Lung (tissue), 12 donors: ENCODE measurements around the gene VMO1. TPM values are rescaled to one million over a fixed set of nuclear protein-coding genes. Genes with fewer than 3 reads are reported as not detected.
A peak's percentile ranks its signal among the peaks of the same experiment; 100 is the strongest.

Source experiments
- ATAC-seq: fragments of 200-7000 bp; cut with Tn5 transposase; one replicate; pipeline ENCODE4 v1.9.1; 2020; ENCODE audit warnings: moderate number of reproducible peaks; ENCODE audit not compliant: insufficient read depth, low FRiP score
- DNase-seq, 3 donors: peaks; one replicate each; pipeline ENCODE4 v3.0.0-alpha.2; 2013 to 2017
- H3K27ac ChIP-seq, 2 donors: one replicate each; pipeline ENCODE4 v1.5.1; 2013; ENCODE audit warnings: mild to moderate bottlenecking in 2 of 2, moderate library complexity in 2 of 2, control low read depth in 1 of 2, inconsistent platforms in 1 of 2, low read depth in 1 of 2, low read length in 1 of 2
- H3K27me3 ChIP-seq, 3 donors: one replicate each; pipeline ENCODE4 v1.5.1; 2013; ENCODE audit warnings: low read length in 2 of 3; ENCODE audit not compliant: control insufficient read depth in 3 of 3, insufficient read depth in 3 of 3
- H3K36me3 ChIP-seq, 4 donors: one replicate each; pipeline ENCODE4 v1.5.1; 2013; ENCODE audit warnings: low read length in 4 of 4, mild to moderate bottlenecking in 1 of 4, moderate library complexity in 1 of 4; ENCODE audit not compliant: control insufficient read depth in 4 of 4, insufficient read depth in 4 of 4
- H3K4me1 ChIP-seq, 5 donors: one replicate each; pipeline ENCODE4 v1.5.1; 2013; ENCODE audit warnings: low read length in 5 of 5, mild to moderate bottlenecking in 2 of 5, moderate library complexity in 1 of 5; ENCODE audit not compliant: control insufficient read depth in 5 of 5, insufficient read depth in 5 of 5
- H3K4me3 ChIP-seq: one replicate; pipeline ENCODE4 v1.5.1; 2013; ENCODE audit warnings: mild to moderate bottlenecking, control low read depth, moderate library complexity
- H3K9ac ChIP-seq, 2 donors: one replicate each; pipeline ENCODE4 v1.5.1; 2013; ENCODE audit warnings: low read length in 2 of 2, control low read depth in 1 of 2; ENCODE audit not compliant: insufficient read depth in 1 of 2
- H3K9me3 ChIP-seq, 4 donors: one replicate each; pipeline ENCODE4 v1.5.1; 2013; ENCODE audit warnings: low read length in 3 of 4, mild to moderate bottlenecking in 1 of 4, moderate library complexity in 1 of 4; ENCODE audit not compliant: control insufficient read depth in 4 of 4, insufficient read depth in 3 of 4
- WGBS, 2 donors: extraction: QIAGEN DNeasy Blood & Tissue Kit; methylation state at CpG; one replicate each; pipeline ENCODE4 v1.1.7; 2013; 5-methylcytosine and 5-hydroxymethylcytosine counted together
- polyA plus RNA-seq, 2 donors: library from polyadenylated mRNA; stranded (reverse); fragments of 200-250 nt; gene quantifications; one replicate each; pipeline ENCODE4 v1.2.1, GENCODE V29; 2013
- total RNA-seq, 2 donors: library from RNA; depleted of rRNA in 1 of 2; stranded (reverse); fragments of >200 nt in 1 of 2; gene quantifications; one replicate each; pipeline ENCODE4 v1.2.1, GENCODE V29; 2014 to 2021
- TF ChIP-seq, protein P1 (sequence below): IDR thresholded peaks from 2 replicates; pipeline ENCODE4 v1.5.1; 2012; ENCODE audit warnings: mild to moderate bottlenecking; ENCODE audit errors: control extremely low read depth, extremely low read depth
- donor health status: control.
- donor health status: control.
- donor health status: Bipolar disorder and iron deficiency.
- donor health status: healthy.
- donor health status: DM: yes; HTN: yes; CAD: no.

The VMO1 gene
- total and polyA plus RNA-seq, 4 donors, result 2.1 to 21.8 (median 17.7) TPM

DNA sequence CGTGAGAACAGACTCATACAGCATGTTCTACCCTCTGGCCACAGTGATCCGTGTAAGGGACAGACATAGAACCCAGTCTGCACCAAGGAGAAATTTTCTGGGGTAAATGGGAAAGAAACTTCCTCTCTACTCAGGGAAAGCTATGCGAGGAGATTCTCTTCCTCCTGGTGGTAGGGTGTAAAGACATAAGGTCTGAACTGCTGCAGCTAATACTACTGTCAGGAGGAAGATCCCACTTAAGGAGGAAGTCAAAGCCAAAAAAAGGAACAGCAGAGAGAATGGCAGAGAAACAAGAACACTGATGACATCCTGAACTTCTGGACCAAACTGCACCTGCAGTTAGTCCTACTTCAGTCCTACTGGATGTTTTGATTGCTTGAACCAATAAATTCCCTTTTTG lies 21.6 kb downstream of the VMO1 start:
- 57 to 64% methylated on average over 3 of the region's 3 CpGs for WGBS, 2 donors
- Histone ChIP-seq H3K4me3 (no peak overlapping the region), H3K36me3 (no peaks in the 10 kb centered on the region), H3K27me3 (peaks cover 0 to 2% (median 0%) of the 10 kb centered on the region in 3 donors), H3K4me1 (no peaks in the 10 kb centered on the region), H3K9ac (no peak overlapping the region), H3K9me3 (no peaks in the 10 kb centered on the region), H3K27ac (no peak overlapping the region)
- ATAC-seq (peak; percentile 47), DNase-seq (no peak)
- TF ChIP-seq, protein P1, sequence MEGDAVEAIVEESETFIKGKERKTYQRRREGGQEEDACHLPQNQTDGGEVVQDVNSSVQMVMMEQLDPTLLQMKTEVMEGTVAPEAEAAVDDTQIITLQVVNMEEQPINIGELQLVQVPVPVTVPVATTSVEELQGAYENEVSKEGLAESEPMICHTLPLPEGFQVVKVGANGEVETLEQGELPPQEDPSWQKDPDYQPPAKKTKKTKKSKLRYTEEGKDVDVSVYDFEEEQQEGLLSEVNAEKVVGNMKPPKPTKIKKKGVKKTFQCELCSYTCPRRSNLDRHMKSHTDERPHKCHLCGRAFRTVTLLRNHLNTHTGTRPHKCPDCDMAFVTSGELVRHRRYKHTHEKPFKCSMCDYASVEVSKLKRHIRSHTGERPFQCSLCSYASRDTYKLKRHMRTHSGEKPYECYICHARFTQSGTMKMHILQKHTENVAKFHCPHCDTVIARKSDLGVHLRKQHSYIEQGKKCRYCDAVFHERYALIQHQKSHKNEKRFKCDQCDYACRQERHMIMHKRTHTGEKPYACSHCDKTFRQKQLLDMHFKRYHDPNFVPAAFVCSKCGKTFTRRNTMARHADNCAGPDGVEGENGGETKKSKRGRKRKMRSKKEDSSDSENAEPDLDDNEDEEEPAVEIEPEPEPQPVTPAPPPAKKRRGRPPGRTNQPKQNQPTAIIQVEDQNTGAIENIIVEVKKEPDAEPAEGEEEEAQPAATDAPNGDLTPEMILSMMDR, result no peak

DNA sequence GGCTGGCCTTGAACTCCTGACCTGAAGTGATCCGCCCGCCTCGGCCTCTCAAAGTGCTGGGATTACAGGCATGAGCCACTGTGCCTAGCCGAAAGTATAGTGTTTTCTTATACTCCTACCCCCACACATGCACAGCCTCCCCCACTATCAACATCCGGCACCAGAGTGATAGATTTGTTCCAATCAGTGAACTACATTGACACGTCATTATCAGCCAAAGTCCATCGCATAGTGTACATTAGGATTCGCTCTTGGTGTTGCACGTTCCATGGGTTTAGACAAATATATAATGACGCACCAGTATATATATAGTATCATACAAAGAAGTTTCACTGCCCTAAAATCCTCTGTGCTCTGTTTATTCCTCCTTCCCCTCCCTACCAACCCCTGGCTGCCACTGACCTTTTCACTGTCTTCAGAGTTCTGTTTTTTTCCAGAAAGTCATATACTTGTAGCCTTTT lies 26.4 kb downstream of the VMO1 start:
- Histone ChIP-seq H3K4me1 (no peaks in the 10 kb centered on the region), H3K27ac (no peak overlapping the region), H3K4me3 (no peak overlapping the region), H3K9me3 (no peaks in the 10 kb centered on the region), H3K36me3 (no peaks in the 10 kb centered on the region), H3K27me3 (peaks cover 0 to 10% (median 5%) of the 10 kb centered on the region in 3 donors), H3K9ac (no peak overlapping the region)
- no peak for ATAC-seq
- 75 to 85% methylated on average over 10 of the region's 10 CpGs for WGBS, 2 donors
- TF ChIP-seq, protein P1, result no peak
- peak in 1 of 3 donors; percentile 18 for DNase-seq

DNA sequence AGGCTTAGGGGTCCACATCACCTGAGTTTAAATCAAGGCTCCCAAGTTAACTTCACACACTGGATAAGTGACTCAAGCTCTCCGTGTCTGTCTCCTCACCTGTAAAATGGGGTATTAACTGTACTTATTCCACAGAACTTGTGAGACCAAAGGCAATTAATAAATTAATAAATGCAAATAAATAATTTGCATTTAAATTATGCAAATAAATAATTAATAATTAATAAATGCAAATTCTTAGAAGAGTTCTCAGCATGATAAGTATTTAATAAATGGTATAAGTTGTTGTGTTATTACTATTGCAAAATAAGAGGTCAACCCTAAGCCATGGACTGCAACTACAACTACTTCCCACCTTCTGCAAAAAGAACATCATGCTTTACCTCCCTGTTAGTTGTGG lies 32.8 kb downstream of the VMO1 start:
- no peak overlapping the region for H3K4me3 ChIP-seq
- H3K9ac ChIP-seq, result no peak overlapping the region
- TF ChIP-seq, protein P1, result no peak
- peaks cover 0 to 21% (median 6%) of the 10 kb centered on the region in 3 donors for H3K27me3 ChIP-seq
- 91 to 95% methylated on average over 1 of the region's 1 CpG for WGBS, 2 donors
- no peak for ATAC-seq
- H3K9me3 ChIP-seq, result no peaks in the 10 kb centered on the region
- no peaks in the 10 kb centered on the region for H3K36me3 ChIP-seq
- no peak overlapping the region for H3K27ac ChIP-seq
- no peaks in the 10 kb centered on the region for H3K4me1 ChIP-seq
- no peak for DNase-seq

DNA sequence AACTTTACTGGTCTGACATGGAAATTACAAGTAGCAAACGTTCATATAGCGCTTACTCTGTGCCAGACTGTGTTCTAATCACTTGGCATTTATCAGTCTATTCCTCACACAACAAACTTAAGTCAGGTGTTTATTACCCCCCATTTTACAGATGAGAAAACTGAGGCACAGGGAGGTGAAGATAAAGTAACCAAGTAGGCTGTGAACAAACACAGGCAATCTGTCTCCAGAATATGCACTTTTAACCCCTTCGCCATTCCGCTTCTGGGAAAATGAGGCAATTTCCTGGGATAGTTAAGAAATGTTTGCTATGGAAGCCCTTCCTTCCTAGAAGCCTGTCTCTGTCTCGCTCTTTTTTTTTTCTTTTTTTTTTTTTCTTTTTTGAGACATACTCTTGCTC lies 34.2 kb downstream of the VMO1 start:
- H3K27me3 ChIP-seq, result peaks cover 0 to 23% (median 3%) of the 10 kb centered on the region in 3 donors
- H3K4me3 ChIP-seq, result no peak overlapping the region
- no peak overlapping the region for H3K27ac ChIP-seq
- TF ChIP-seq, protein P1, result no peak
- no peaks in the 10 kb centered on the region for H3K4me1 ChIP-seq
- no peaks in the 10 kb centered on the region for H3K9me3 ChIP-seq
- ATAC-seq (no peak), DNase-seq (no peak)
- WGBS, 2 donors, result 45 to 57% methylated on average over 5 of the region's 5 CpGs
- no peaks in the 10 kb centered on the region for H3K36me3 ChIP-seq
- H3K9ac ChIP-seq, result no peak overlapping the region
